ENCODE results near the gene RAB26. TPM values are rescaled to one million over a fixed set of nuclear protein-coding genes. Genes with fewer than 3 reads are reported as not detected.

Gene RAB26
- total and polyA plus RNA-seq, 2 of the 13 experiments (the other 11 are each of a cell fraction or from before 2014, with no cell fraction given) = 0.86 to 3.6 TPM

GRCh38 chr16:2155091-2155950 is 6.9 kb downstream of the RAB26 start, which contains the start of gene TRAF7 (continued):
- 0 out of 2 replicates have a peak, but pooled peaks have one; percentile 9 for TF ChIP-seq SRF (IDR thresholded peaks at IDR 0.05; ENCODE audit: low read depth, low read length)
- peak; percentile 72; the same call in 1 of the 2 replicates for TF ChIP-seq HNRNPL (IDR thresholded peaks at IDR 0.05; ENCODE audit: low read depth, low read length)
- peak; percentile 98 for TF ChIP-seq ELK4 (CRISPR knock-in tag; IDR thresholded peaks at IDR 0.05; ENCODE audit: borderline replicate concordance)
- TF ChIP-seq ZNF263 (CRISPR knock-in tag; IDR thresholded peaks at IDR 0.05) = peak; percentile 62; the same call in 1 of the 2 replicates
- peak; percentile 85 for TF ChIP-seq ZNF580 (CRISPR knock-in tag; IDR thresholded peaks at IDR 0.05; ENCODE audit: borderline replicate concordance, low read depth)
- peak; percentile 86; the same call in 1 of the 2 replicates for TF ChIP-seq ZNF776 (CRISPR knock-in tag; IDR thresholded peaks at IDR 0.05)
- TF ChIP-seq MED1 (CRISPR knock-in tag; IDR thresholded peaks at IDR 0.05) = peak; percentile 61
- peak; percentile 72; the same call in 1 of the 2 replicates for TF ChIP-seq PCBP1 (IDR thresholded peaks at IDR 0.05; ENCODE audit: borderline replicate concordance, low read depth, low read length)
- no peak for TF ChIP-seq ATAD3A (CRISPR knock-in tag; IDR thresholded peaks at IDR 0.05)
- TF ChIP-seq ZXDC (CRISPR knock-in tag; IDR thresholded peaks at IDR 0.05) = peak; percentile 85; the same call in 1 of the 2 replicates
- TF ChIP-seq ZNF597 (CRISPR knock-in tag; IDR thresholded peaks at IDR 0.05) = 0 out of 2 replicates have a peak, but pooled peaks have one; percentile 85
- 0 out of 2 replicates have a peak, but pooled peaks have one; percentile 10 for TF ChIP-seq ARID3A (IDR thresholded peaks at IDR 0.05; ENCODE audit: low read depth, low read length)
- 0 out of 2 replicates have a peak, but pooled peaks have one; percentile 27 for TF ChIP-seq FOXJ3 (CRISPR knock-in tag; IDR thresholded peaks at IDR 0.05; ENCODE audit: borderline replicate concordance)
- TF ChIP-seq ZNF331 (CRISPR knock-in tag; IDR thresholded peaks at IDR 0.05) = peak; percentile 41
- TF ChIP-seq GFI1 (CRISPR knock-in tag; IDR thresholded peaks at IDR 0.05; ENCODE audit: borderline replicate concordance) = 0 out of 2 replicates have a peak, but pooled peaks have one; percentile 20
- peak; percentile 97 for TF ChIP-seq ERF (CRISPR knock-in tag; IDR thresholded peaks at IDR 0.05)
